Mesendoderm (in vitro differentiated cells): ENCODE measurements around the gene PIMREG.

Experiments used
- DNase-seq: peaks from one replicate; pipeline ENCODE4 v3.0.0; 2013
- H2AK5ac ChIP-seq: 2 replicates; pipeline ENCODE4 v1.6.1; 2013; ENCODE audit warnings: low read length, inconsistent platforms
- H2BK120ac ChIP-seq: 2 replicates; pipeline ENCODE4 v1.6.1; 2013; ENCODE audit warnings: low read depth, mild to moderate bottlenecking, low read length, moderate library complexity, mixed read lengths
- H2BK15ac ChIP-seq: replicated peaks from 2 replicates; pipeline ENCODE4 v1.6.1; 2013; ENCODE audit warnings: low read depth, mild to moderate bottlenecking, moderate library complexity
- H2BK5ac ChIP-seq: 2 replicates; pipeline ENCODE4 v1.6.1; 2013; ENCODE audit warnings: low read length, inconsistent platforms
- H3K18ac ChIP-seq: 2 replicates; pipeline ENCODE4 v1.6.1; 2013; ENCODE audit warnings: mild to moderate bottlenecking, low read length, mixed read lengths
- H3K23ac ChIP-seq: one replicate; pipeline ENCODE4 v1.6.1; 2013; ENCODE audit warnings: low read length
- H3K27ac ChIP-seq: 2 replicates; pipeline ENCODE4 v1.5.1; 2013; ENCODE audit warnings: low read depth, mild to moderate bottlenecking, inconsistent platforms, low read length, moderate library complexity
- H3K27me3 ChIP-seq: 2 replicates; pipeline ENCODE4 v1.6.1; 2013; ENCODE audit warnings: low read length, control low read depth, mild to moderate bottlenecking, inconsistent platforms; ENCODE audit not compliant: insufficient read depth, poor library complexity
- H3K36me3 ChIP-seq: 2 replicates; pipeline ENCODE4 v1.6.1; 2013; ENCODE audit warnings: low read length, inconsistent platforms; ENCODE audit not compliant: control insufficient read depth, insufficient read depth
- H3K4ac ChIP-seq: one replicate; pipeline ENCODE4 v1.6.1; 2013; ENCODE audit warnings: low read depth, mild to moderate bottlenecking, low read length, moderate library complexity
- H3K4me1 ChIP-seq: 2 replicates; pipeline ENCODE4 v1.6.1; 2013; ENCODE audit warnings: low read depth, low read length, inconsistent platforms; ENCODE audit not compliant: control insufficient read depth
- H3K4me2 ChIP-seq: 2 replicates; pipeline ENCODE4 v1.6.1; 2013; ENCODE audit warnings: low read length
- H3K4me3 ChIP-seq: 2 replicates; pipeline ENCODE4 v1.5.1; 2013; ENCODE audit warnings: mild to moderate bottlenecking, low read length
- H3K56ac ChIP-seq: one replicate; pipeline ENCODE4 v1.6.1; 2013; ENCODE audit warnings: low read length
- H3K79me1 ChIP-seq: 2 replicates; pipeline ENCODE4 v1.6.1; 2013; ENCODE audit warnings: low read length, inconsistent platforms
- H3K79me2 ChIP-seq: 2 replicates; pipeline ENCODE4 v1.6.1; 2013; ENCODE audit warnings: mild to moderate bottlenecking, low read length; ENCODE audit not compliant: control insufficient read depth, insufficient read depth
- H3K9ac ChIP-seq: 2 replicates; pipeline ENCODE4 v1.6.1; 2013; ENCODE audit warnings: low read length, inconsistent platforms
- H4K5ac ChIP-seq: one replicate; pipeline ENCODE4 v1.6.1; 2013; ENCODE audit warnings: low read length
- H4K8ac ChIP-seq: one replicate; pipeline ENCODE4 v1.6.1; 2013; ENCODE audit warnings: low read depth, mild to moderate bottlenecking, control low read depth, low read length, moderate library complexity
- WGBS: extraction: QIAGEN DNeasy Blood & Tissue Kit; methylation state at CpG from one replicate; pipeline ENCODE4 v1.1.7; 2013; ENCODE audit warnings: low lambda C conversion rate, missing lambda C conversion rate; ENCODE audit not compliant: insufficient coverage; ENCODE audit errors: extremely low coverage; 5-methylcytosine and 5-hydroxymethylcytosine counted together

PIMREG gene

DNA sequence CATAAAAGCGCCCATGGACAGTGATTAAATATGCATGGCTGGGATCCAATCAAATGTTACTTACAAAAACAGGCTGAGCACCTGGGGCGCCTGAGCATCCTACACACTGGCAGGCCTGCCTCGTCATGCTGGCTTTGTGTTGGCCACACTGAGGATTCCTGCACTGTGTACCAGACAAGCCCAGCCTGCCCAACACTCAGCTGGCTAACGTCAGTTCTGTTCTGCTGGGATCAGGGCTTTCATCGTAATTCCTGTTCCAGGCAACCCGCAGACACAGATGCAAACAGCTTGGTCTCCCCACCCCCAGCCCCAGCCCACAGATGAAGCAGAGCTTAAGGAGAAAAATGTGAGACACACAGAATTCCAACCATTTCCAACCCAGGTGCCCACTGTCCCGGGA lies 30.7 kb downstream of the PIMREG start:
- Histone ChIP-seq H2AK5ac (no peak overlapping the region), H3K79me1 (no peaks in the 10 kb centered on the region), H3K18ac (no peak overlapping the region), H4K5ac (no peak overlapping the region), H3K4me2 (no peak overlapping the region), H2BK15ac (no peak overlapping the region), H2BK120ac (no peak overlapping the region), H3K23ac (no peak overlapping the region), H3K4me1 (no peaks in the 10 kb centered on the region), H3K9ac (no peak overlapping the region), H3K4ac (no peak overlapping the region), H3K56ac (no peak overlapping the region), H3K79me2 (no peaks in the 10 kb centered on the region), H3K27me3 (no peaks in the 10 kb centered on the region), H2BK5ac (no peak overlapping the region), H4K8ac (no peak overlapping the region), H3K27ac (no peak overlapping the region), H3K4me3 (no peak overlapping the region), H3K36me3 (no peaks in the 10 kb centered on the region)
- no CpG with 5 or more reads among the region's 7 CpGs for WGBS
- DNase-seq: no peak

DNA sequence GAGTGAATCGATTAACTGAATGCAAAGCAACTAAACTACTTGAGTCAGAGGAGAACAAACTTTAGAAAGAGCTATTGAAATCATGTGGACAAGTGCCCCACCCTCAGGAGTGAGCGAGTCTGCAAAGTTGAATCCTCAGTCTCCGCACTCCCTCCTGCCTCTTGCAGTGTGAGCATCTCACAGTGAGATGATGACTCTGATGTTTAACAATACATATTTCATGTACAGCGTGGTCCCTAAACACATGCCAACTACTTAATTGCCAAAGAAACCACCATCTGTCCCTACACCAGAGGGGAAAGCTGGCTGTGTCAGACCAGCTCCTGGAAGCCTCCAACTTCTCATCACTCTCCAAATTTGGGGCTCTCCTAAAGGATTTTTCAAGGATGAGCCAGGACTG lies 31.2 kb downstream of the PIMREG start:
- no CpG with 5 or more reads among the region's 4 CpGs for WGBS
- H3K27ac ChIP-seq: no peak overlapping the region

GRCh38 chr17:6476076-6476809 lies 32.0 kb downstream of the PIMREG start:
- Histone ChIP-seq H3K4me2 (no peak overlapping the region), H3K23ac (no peak overlapping the region), H3K36me3 (no peaks in the 10 kb centered on the region), H3K4ac (no peak overlapping the region), H2BK15ac (no peak overlapping the region), H3K56ac (no peak overlapping the region), H3K4me3 (no peak overlapping the region), H3K4me1 (no peaks in the 10 kb centered on the region), H4K8ac (no peak overlapping the region), H4K5ac (no peak overlapping the region), H3K79me2 (no peaks in the 10 kb centered on the region), H2AK5ac (no peak overlapping the region), H2BK120ac (no peak overlapping the region), H3K79me1 (no peaks in the 10 kb centered on the region), H3K27me3 (no peaks in the 10 kb centered on the region), H3K9ac (no peak overlapping the region), H3K18ac (no peak overlapping the region), H3K27ac (no peak overlapping the region), H2BK5ac (no peak overlapping the region)
- WGBS: no CpG with 5 or more reads among the region's 8 CpGs
- DNase-seq: peak; percentile 76

More for the DNA sequence above, 31.2 kb downstream of the PIMREG start:
- Histone ChIP-seq H3K4me2 (no peak overlapping the region), H4K5ac (no peak overlapping the region), H3K27me3 (no peaks in the 10 kb centered on the region), H2BK15ac (no peak overlapping the region), H3K4me1 (no peaks in the 10 kb centered on the region), H3K18ac (no peak overlapping the region), H3K9ac (no peak overlapping the region), H3K36me3 (no peaks in the 10 kb centered on the region), H3K56ac (no peak overlapping the region), H3K4me3 (no peak overlapping the region), H2AK5ac (peak overlapping the region; percentile 29), H3K79me2 (no peaks in the 10 kb centered on the region), H4K8ac (no peak overlapping the region), H2BK120ac (no peak overlapping the region), H3K23ac (no peak overlapping the region), H3K4ac (no peak overlapping the region), H2BK5ac (no peak overlapping the region), H3K79me1 (no peaks in the 10 kb centered on the region)
- DNase-seq: no peak

DNA sequence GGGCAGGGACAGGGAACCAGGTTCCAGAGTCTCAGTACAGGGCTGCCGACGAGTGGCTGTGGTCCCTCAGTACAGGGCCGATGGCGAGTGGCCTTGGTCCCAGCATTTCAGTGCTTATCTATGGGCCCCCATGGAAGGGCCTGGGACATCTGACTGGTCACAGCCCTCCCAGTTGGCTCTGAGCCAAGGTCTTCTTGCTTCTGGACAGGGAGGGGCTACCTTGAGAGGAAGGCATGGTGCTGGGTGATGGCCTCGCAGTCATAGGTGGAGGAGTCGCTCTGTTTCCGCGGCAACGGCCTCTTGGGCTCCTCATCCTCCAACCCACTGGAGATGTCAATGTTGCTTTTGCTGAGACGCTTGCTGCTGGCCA lies 32.5 kb downstream of the PIMREG start:
- Histone ChIP-seq H2AK5ac (no peak overlapping the region), H3K4me2 (no peak overlapping the region), H4K5ac (no peak overlapping the region), H3K27ac (no peak overlapping the region), H3K4me3 (no peak overlapping the region), H3K9ac (no peak overlapping the region), H3K79me2 (no peaks in the 10 kb centered on the region), H3K56ac (no peak overlapping the region), H3K18ac (no peak overlapping the region), H4K8ac (no peak overlapping the region), H3K79me1 (no peaks in the 10 kb centered on the region), H3K4me1 (no peaks in the 10 kb centered on the region), H3K4ac (no peak overlapping the region), H2BK15ac (no peak overlapping the region), H2BK5ac (no peak overlapping the region), H3K23ac (no peak overlapping the region), H2BK120ac (no peak overlapping the region), H3K36me3 (no peaks in the 10 kb centered on the region), H3K27me3 (no peaks in the 10 kb centered on the region)
- DNase-seq: peak; percentile 32
- no CpG with 5 or more reads among the region's 10 CpGs for WGBS

- DNase-seq: no peak
- H3K9ac ChIP-seq: no peak overlapping the region
- no peaks in the 10 kb centered on the region for H3K4me1 ChIP-seq
- no peak overlapping the region for H2AK5ac ChIP-seq
- WGBS: no CpG with 5 or more reads among the region's 14 CpGs
- no peaks in the 10 kb centered on the region for H3K27me3 ChIP-seq
- no peak overlapping the region for H4K5ac ChIP-seq
- H2BK120ac ChIP-seq: no peak overlapping the region
- H4K8ac ChIP-seq: no peak overlapping the region
- no peak overlapping the region for H3K4ac ChIP-seq
- H3K18ac ChIP-seq: no peak overlapping the region
- no peak overlapping the region for H3K4me2 ChIP-seq
- no peaks in the 10 kb centered on the region for H3K36me3 ChIP-seq
- H3K79me1 ChIP-seq: no peaks in the 10 kb centered on the region
- H3K79me2 ChIP-seq: no peaks in the 10 kb centered on the region
- H3K27ac ChIP-seq: no peak overlapping the region
- no peak overlapping the region for H3K4me3 ChIP-seq
- no peak overlapping the region for H2BK15ac ChIP-seq
- no peak overlapping the region for H2BK5ac ChIP-seq
- no peak overlapping the region for H3K23ac ChIP-seq
- no peak overlapping the region for H3K56ac ChIP-seq
Measured at GRCh38 chr17:6477831-6478383, 33.7 kb downstream of the PIMREG start.

- Histone ChIP-seq H3K18ac (no peak overlapping the region), H3K4me3 (no peak overlapping the region), H2BK5ac (no peak overlapping the region), H4K8ac (no peak overlapping the region), H3K27ac (no peak overlapping the region), H3K36me3 (no peaks in the 10 kb centered on the region), H4K5ac (no peak overlapping the region), H2AK5ac (no peak overlapping the region), H3K79me2 (no peaks in the 10 kb centered on the region), H3K4me2 (no peak overlapping the region), H3K4ac (no peak overlapping the region), H2BK15ac (no peak overlapping the region), H3K79me1 (no peaks in the 10 kb centered on the region), H2BK120ac (no peak overlapping the region), H3K23ac (no peak overlapping the region), H3K4me1 (no peaks in the 10 kb centered on the region), H3K27me3 (no peaks in the 10 kb centered on the region), H3K56ac (no peak overlapping the region), H3K9ac (no peak overlapping the region)
- no CpG with 5 or more reads among the region's 11 CpGs for WGBS
- DNase-seq: no peak
Measured at GRCh38 chr17:6478486-6478885, 34.2 kb downstream of the PIMREG start.
